HepG2 (cell line): ENCODE data around the gene VPS18. TPM values are rescaled to one million over a fixed set of nuclear protein-coding genes. Genes with fewer than 3 reads are reported as not detected.

Experiments
- ATAC-seq: fragments of 200-7000 bp; cut with Tn5 transposase; 3 replicates; pipeline ENCODE4 v1.9.1; 2020; ENCODE audit warnings: mild to moderate bottlenecking, moderate library complexity
- BruUV-seq: library from RNA; stranded (reverse); fragments of 400-500 nt; replicated peaks from 2 replicates; lab custom pipeline; 2021; lab: Mats Ljungman, UMichigan
- CTCF ChIA-PET: fragments of 300-600 bp; formaldehyde crosslinking; extraction: SDS; loops from one replicate; lab custom pipeline; 2021; ENCODE audit warnings: low total read pairs, inconsistent platforms, low intra/inter-chr PET ratio; lab: Yijun Ruan, JAX
- POLR2A ChIA-PET: fragments of 350-600 bp; sonication (Branson Sonifier 250); formaldehyde crosslinking; loops from one replicate; lab custom pipeline; 2020; ENCODE audit warnings: antibody characterized with exemption, inconsistent platforms; lab: Yijun Ruan, JAX
- DNase-seq: peaks from one replicate; pipeline ENCODE4 v3.0.0-alpha.2; 2015; ENCODE audit warnings: low spot score
- FAIRE-seq: peaks from 3 replicates; lab custom pipeline; 2011; peaks lifted over from hg19 to GRCh38; lab: Jason Lieb, UNC
- H2AFZ ChIP-seq: one replicate; pipeline ENCODE4 v1.6.1; 2011; ENCODE audit warnings: low read length, inconsistent platforms
- H3K27ac ChIP-seq: fragments of 300-600 bp; 3 replicates; pipeline ENCODE4 v1.8.0; 2011; ENCODE audit warnings: mixed run types, mild to moderate bottlenecking, mixed read lengths, low read length, inconsistent platforms; ENCODE audit not compliant: insufficient read depth; ENCODE audit errors: extremely low read length
- H3K27me3 ChIP-seq, 2 experiments: fragments of 200-600 bp in 1 of 2; 2 replicates in 1 of 2; 3 replicates in 1 of 2; pipeline versions ENCODE4 v1.6.0 to v1.8.0; 2011; ENCODE audit warnings: low read length in 2 of 2, mild to moderate bottlenecking in 2 of 2, moderate library complexity in 2 of 2, inconsistent platforms in 1 of 2; ENCODE audit not compliant: insufficient read depth in 2 of 2, control insufficient read depth in 1 of 2
- H3K36me3 ChIP-seq, 2 experiments: fragments of 200-600 bp in 1 of 2; replicated peaks in 1 of 2; 2 replicates in 1 of 2; 3 replicates in 1 of 2; pipeline versions ENCODE4 v1.5.1 to v1.8.0; 2011; ENCODE audit warnings: low read length in 2 of 2, inconsistent platforms in 1 of 2; ENCODE audit not compliant: insufficient read depth in 2 of 2, control insufficient read depth in 1 of 2
- H3K4me1 ChIP-seq: 2 replicates; pipeline ENCODE4 v1.5.1; 2012; ENCODE audit warnings: low read length, inconsistent platforms; ENCODE audit not compliant: insufficient read depth
- H3K4me2 ChIP-seq: 2 replicates; pipeline ENCODE4 v1.6.0; 2011; ENCODE audit warnings: low read depth, low read length, inconsistent platforms
- H3K4me3 ChIP-seq, 3 experiments: fragments of 200-600 bp in 1 of 3; sonication (generic), shearing (Covaris generic) in 1 of 3; replicated peaks in 1 of 3; 2 replicates each; pipeline ENCODE4 v1.5.1; 2011 to 2016; ENCODE audit warnings: low read length in 3 of 3, inconsistent platforms in 2 of 3, low read depth in 2 of 3, mild to moderate bottlenecking in 2 of 3, control low read depth in 1 of 3, mixed read lengths in 1 of 3; ENCODE audit not compliant: insufficient read depth in 1 of 3
- H3K79me2 ChIP-seq: one replicate; pipeline ENCODE4 v1.6.1; 2011; ENCODE audit warnings: low read length, inconsistent platforms; ENCODE audit not compliant: insufficient read depth
- H3K9ac ChIP-seq: 2 replicates; pipeline ENCODE4 v1.6.0; 2011; ENCODE audit warnings: mild to moderate bottlenecking, low read depth, low read length, inconsistent platforms; ENCODE audit not compliant: insufficient read depth
- H3K9me3 ChIP-seq: 2 replicates; pipeline ENCODE4 v1.5.1; 2012; ENCODE audit warnings: mild to moderate bottlenecking, low read length
- H4K20me1 ChIP-seq: 2 replicates; pipeline ENCODE4 v1.6.0; 2011; ENCODE audit warnings: inconsistent platforms, mild to moderate bottlenecking, low read length, moderate library complexity; ENCODE audit not compliant: insufficient read depth
- CHCHD3 ChIP-seq: sonication (generic); formaldehyde crosslinking; IDR thresholded peaks from 2 replicates; pipeline ENCODE4 v1.8.0; 2022; ENCODE audit warnings: mild to moderate bottlenecking, missing genetic modification reagents, moderate library complexity
- CSRNP1 ChIP-seq: sonication (generic); formaldehyde crosslinking; IDR thresholded peaks from 2 replicates; pipeline ENCODE4 v1.8.1; 2023; ENCODE audit warnings: mild to moderate bottlenecking, missing genetic modification reagents
- KAT2B ChIP-seq: fragments of 150-350 bp; IDR thresholded peaks from 2 replicates; pipeline ENCODE4 v1.6.1; 2014; ENCODE audit warnings: low read depth, low read length, borderline replicate concordance
- PHF8 ChIP-seq: sonication (generic); formaldehyde crosslinking; IDR thresholded peaks from 2 replicates; pipeline ENCODE4 v1.5.0; 2020; ENCODE audit warnings: missing genetic modification reagents
- RBM39 ChIP-seq: fragments of 200-400 bp; formaldehyde crosslinking; IDR thresholded peaks from one replicate; pipeline ENCODE4 v1.6.1; 2018; ENCODE audit warnings: antibody characterized with exemption, mild to moderate bottlenecking, low read depth, low read length; ENCODE audit not compliant: poor library complexity, severe bottlenecking
- REXO4 ChIP-seq: sonication (generic); formaldehyde crosslinking; IDR thresholded peaks from 2 replicates; pipeline ENCODE4 v1.8.0; 2022; ENCODE audit warnings: missing genetic modification reagents, mild to moderate bottlenecking, borderline replicate concordance
- RORA ChIP-seq: sonication (generic); formaldehyde crosslinking; IDR thresholded peaks from 2 replicates; pipeline ENCODE4 v1.5.0; 2020; ENCODE audit warnings: mild to moderate bottlenecking, missing genetic modification reagents, moderate library complexity
- YEATS4 ChIP-seq: sonication (generic); formaldehyde crosslinking; IDR thresholded peaks from 2 replicates; pipeline ENCODE4 v1.4.0; 2020; ENCODE audit warnings: missing genetic modification reagents, borderline replicate concordance
- ZFP1 ChIP-seq: IDR thresholded peaks from 2 replicates; pipeline ENCODE4 v1.6.1; 2016
- ZNF207 ChIP-seq: fragments of 450-650 bp; IDR thresholded peaks from 2 replicates; pipeline ENCODE4 v1.6.1; 2016; ENCODE audit warnings: antibody characterized with exemption, borderline replicate concordance
- ZNF484 ChIP-seq: sonication (generic); formaldehyde crosslinking; IDR thresholded peaks from 2 replicates; pipeline ENCODE4 v1.5.1; 2020; ENCODE audit warnings: mild to moderate bottlenecking, low read depth, missing genetic modification reagents, borderline replicate concordance
- ZNF546 ChIP-seq: sonication (generic); formaldehyde crosslinking; conservative IDR thresholded peaks from 2 replicates; pipeline ENCODE4 v1.8.1; 2023; ENCODE audit warnings: mild to moderate bottlenecking, missing genetic modification reagents
- ZNF572 ChIP-seq: sonication (generic); formaldehyde crosslinking; IDR thresholded peaks from 2 replicates; pipeline ENCODE4 v1.5.1; 2020; ENCODE audit warnings: mild to moderate bottlenecking, missing genetic modification reagents
- ZNF761 ChIP-seq: sonication (generic); formaldehyde crosslinking; conservative IDR thresholded peaks from 2 replicates; pipeline ENCODE4 v1.4.0; 2020; ENCODE audit warnings: mild to moderate bottlenecking, missing genetic modification reagents
- WGBS: methylation state at CpG from one replicate; pipeline ENCODE4 v1.1.6; 2017; ENCODE audit warnings: low lambda C conversion rate; 5-methylcytosine and 5-hydroxymethylcytosine counted together
- in situ Hi-C: cut with HindIII; loops from 2 replicates; pipeline ENCODE4 v1.10.0; 2017; ENCODE audit warnings: low pct_unique_long_range_greater_than_20kb; ENCODE audit not compliant: extremely low pct_ligation_motif_present
- intact Hi-C: fragments of 100-400 bp; cut with micrococcal nuclease; formaldehyde crosslinking; loops from one replicate; pipeline ENCODE4 v1.10.0; 2022; ENCODE audit not compliant: unreplicated experiment
- polyA plus RNA-seq, 8 experiments: library from polyadenylated mRNA; depleted of rRNA in 3 of 8; stranded (reverse) in 7 of 8; unstranded in 1 of 8; fragments of >200 nt; fragmentation: Illumina TruSeq in 4 of 8; extraction: Trizol in 4 of 8; gene quantifications; 2 replicates each; pipeline versions ENCODE4 v1.2.1 to v1.2.3, GENCODE V29; 2011 to 2016; ENCODE audit warnings: low read depth in 4 of 8, missing spikeins in 1 of 8, mixed read lengths in 1 of 8; ENCODE audit not compliant: insufficient read depth in 1 of 8
- total RNA-seq, 5 experiments: library from RNA; depleted of rRNA; stranded (reverse); fragments of >200 nt; fragmentation: Illumina TruSeq; extraction: Trizol; gene quantifications; 2 replicates each; pipeline ENCODE4 v1.2.3, GENCODE V29; 2016; ENCODE audit warnings: low read depth in 1 of 5
- TF ChIP-seq, protein P1 (sequence below): sonication (generic); formaldehyde crosslinking; IDR thresholded peaks from 2 replicates; pipeline ENCODE4 v1.4.0; 2020; ENCODE audit warnings: missing genetic modification reagents
- TF ChIP-seq, protein P2 (sequence below): sonication (generic); formaldehyde crosslinking; IDR thresholded peaks from 2 replicates; pipeline ENCODE4 v1.4.0; 2020; ENCODE audit warnings: missing genetic modification reagents

Gene VPS18
- total and polyA plus RNA-seq, 2 of the 13 experiments (the other 11 are each of a cell fraction or from before 2014, with no cell fraction given): 5.8 to 17.0 TPM

DNA sequence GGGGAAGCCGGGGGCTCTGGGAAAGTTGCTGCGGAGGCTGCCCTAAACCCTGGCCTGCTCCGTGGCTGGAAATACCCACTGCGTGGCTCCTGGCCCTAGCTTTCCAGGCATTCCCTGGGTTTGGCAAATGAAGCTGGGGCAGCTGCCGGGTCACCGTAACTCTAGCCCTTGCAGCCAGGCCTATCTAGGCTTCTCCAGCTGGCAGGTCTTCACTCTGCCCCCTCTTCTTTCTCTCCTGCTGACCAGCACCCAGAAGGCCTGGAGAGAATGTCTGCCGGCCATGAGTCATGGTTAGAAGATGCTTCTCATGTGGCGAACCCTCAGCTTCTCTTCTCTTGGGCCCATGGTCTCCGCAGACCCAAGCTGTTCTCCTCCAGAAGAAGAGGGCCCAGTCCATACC, 29.3 kb downstream of the VPS18 start (continued):
- TF ChIP-seq YEATS4 (CRISPR knock-in tag) (no peak), ZNF484 (CRISPR knock-in tag) (no peak), ZNF546 (no peak), CSRNP1 (CRISPR knock-in tag) (no peak), ZFP1 (CRISPR knock-in tag) (no peak), ZNF761 (CRISPR knock-in tag) (no peak), ZNF572 (CRISPR knock-in tag) (no peak), REXO4 (CRISPR knock-in tag) (no peak), PHF8 (no peak), RORA (CRISPR knock-in tag) (no peak)
- TF ChIP-seq, protein P1, sequence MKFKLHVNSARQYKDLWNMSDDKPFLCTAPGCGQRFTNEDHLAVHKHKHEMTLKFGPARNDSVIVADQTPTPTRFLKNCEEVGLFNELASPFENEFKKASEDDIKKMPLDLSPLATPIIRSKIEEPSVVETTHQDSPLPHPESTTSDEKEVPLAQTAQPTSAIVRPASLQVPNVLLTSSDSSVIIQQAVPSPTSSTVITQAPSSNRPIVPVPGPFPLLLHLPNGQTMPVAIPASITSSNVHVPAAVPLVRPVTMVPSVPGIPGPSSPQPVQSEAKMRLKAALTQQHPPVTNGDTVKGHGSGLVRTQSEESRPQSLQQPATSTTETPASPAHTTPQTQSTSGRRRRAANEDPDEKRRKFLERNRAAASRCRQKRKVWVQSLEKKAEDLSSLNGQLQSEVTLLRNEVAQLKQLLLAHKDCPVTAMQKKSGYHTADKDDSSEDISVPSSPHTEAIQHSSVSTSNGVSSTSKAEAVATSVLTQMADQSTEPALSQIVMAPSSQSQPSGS: no peak

DNA sequence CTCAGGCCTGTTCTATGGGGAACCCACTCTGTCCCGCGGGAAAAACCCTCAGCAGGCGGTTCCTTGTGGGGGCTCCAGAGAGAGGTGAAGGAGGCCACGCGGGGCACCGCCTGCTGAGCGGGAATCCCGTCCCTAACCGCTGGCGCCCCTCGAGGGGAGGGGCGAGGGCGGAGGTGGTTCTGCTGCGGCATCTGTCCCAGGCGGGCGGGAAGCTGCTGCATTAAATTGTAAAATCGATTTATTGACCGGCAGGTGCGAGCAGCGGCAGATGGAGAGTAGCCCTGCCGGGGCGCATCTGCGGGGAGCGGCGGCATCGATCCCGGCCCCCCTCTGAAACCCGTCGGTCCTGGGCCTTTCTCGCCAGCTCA, 31.2 kb downstream of the VPS18 start:
- peaks cover 78% of the 10 kb centered on the region for H3K4me1 ChIP-seq
- FAIRE-seq (no peak), ATAC-seq (no peak), DNase-seq (no peak)
- no peaks in the 10 kb centered on the region for H3K36me3 ChIP-seq
- H3K9me3 ChIP-seq: no peaks in the 10 kb centered on the region
- in situ Hi-C loops: no loop called here
- ChIA-PET POLR2A (no interaction called here), CTCF (no interaction called here)
- no peak overlapping the region for H3K4me2 ChIP-seq
- no peak overlapping the region for H3K4me3 ChIP-seq
- 69% methylated on average over 28 of the region's 30 CpGs for WGBS
- intact Hi-C loops: no loop called here
- peaks cover 9 to 76% of the 10 kb centered on the region in 2 experiments for H3K27me3 ChIP-seq
- BruUV-seq: no TSS peak
- H3K27ac ChIP-seq: no peak overlapping the region
- H3K9ac ChIP-seq: no peak overlapping the region
- H2AFZ ChIP-seq: no peak overlapping the region
- H3K79me2 ChIP-seq: no peaks in the 10 kb centered on the region
- H4K20me1 ChIP-seq: no peaks in the 10 kb centered on the region
- TF ChIP-seq, protein P2, sequence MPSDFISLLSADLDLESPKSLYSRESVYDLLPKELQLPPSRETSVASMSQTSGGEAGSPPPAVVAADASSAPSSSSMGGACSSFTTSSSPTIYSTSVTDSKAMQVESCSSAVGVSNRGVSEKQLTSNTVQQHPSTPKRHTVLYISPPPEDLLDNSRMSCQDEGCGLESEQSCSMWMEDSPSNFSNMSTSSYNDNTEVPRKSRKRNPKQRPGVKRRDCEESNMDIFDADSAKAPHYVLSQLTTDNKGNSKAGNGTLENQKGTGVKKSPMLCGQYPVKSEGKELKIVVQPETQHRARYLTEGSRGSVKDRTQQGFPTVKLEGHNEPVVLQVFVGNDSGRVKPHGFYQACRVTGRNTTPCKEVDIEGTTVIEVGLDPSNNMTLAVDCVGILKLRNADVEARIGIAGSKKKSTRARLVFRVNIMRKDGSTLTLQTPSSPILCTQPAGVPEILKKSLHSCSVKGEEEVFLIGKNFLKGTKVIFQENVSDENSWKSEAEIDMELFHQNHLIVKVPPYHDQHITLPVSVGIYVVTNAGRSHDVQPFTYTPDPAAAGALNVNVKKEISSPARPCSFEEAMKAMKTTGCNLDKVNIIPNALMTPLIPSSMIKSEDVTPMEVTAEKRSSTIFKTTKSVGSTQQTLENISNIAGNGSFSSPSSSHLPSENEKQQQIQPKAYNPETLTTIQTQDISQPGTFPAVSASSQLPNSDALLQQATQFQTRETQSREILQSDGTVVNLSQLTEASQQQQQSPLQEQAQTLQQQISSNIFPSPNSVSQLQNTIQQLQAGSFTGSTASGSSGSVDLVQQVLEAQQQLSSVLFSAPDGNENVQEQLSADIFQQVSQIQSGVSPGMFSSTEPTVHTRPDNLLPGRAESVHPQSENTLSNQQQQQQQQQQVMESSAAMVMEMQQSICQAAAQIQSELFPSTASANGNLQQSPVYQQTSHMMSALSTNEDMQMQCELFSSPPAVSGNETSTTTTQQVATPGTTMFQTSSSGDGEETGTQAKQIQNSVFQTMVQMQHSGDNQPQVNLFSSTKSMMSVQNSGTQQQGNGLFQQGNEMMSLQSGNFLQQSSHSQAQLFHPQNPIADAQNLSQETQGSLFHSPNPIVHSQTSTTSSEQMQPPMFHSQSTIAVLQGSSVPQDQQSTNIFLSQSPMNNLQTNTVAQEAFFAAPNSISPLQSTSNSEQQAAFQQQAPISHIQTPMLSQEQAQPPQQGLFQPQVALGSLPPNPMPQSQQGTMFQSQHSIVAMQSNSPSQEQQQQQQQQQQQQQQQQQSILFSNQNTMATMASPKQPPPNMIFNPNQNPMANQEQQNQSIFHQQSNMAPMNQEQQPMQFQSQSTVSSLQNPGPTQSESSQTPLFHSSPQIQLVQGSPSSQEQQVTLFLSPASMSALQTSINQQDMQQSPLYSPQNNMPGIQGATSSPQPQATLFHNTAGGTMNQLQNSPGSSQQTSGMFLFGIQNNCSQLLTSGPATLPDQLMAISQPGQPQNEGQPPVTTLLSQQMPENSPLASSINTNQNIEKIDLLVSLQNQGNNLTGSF (CRISPR knock-in tag): no peak
- TF ChIP-seq CHCHD3 (CRISPR knock-in tag) (no peak), ZNF207 (no peak), RBM39 (no peak), KAT2B (peak; percentile 83)
